H1 (cell line): Measurements from ENCODE around the gene GLRX3. TPM values are rescaled to one million over a fixed set of nuclear protein-coding genes. Genes with fewer than 3 reads are reported as not detected.
A peak's percentile ranks its signal among the peaks of the same experiment; 100 is the strongest.

Experiments
- CTCF ChIA-PET: fragments of 300-600 bp; sonication (Branson Sonifier 250); formaldehyde crosslinking; loops from one replicate; lab custom pipeline; 2021; ENCODE audit not compliant: partially characterized antibody; lab: Charles Lee
- POLR2A ChIA-PET: fragments of 300-600 bp; sonication (Branson Sonifier 250); formaldehyde crosslinking; loops from one replicate; lab custom pipeline; 2021; ENCODE audit warnings: inconsistent platforms; ENCODE audit not compliant: partially characterized antibody; lab: Charles Lee
- DNase-seq, 2 experiments: peaks; one replicate each; pipeline versions ENCODE4 v3.0.0 to v3.0.0-alpha.2; 2010 to 2022; ENCODE audit warnings: low spot score in 2 of 2, low read depth in 1 of 2, mixed read lengths in 1 of 2
- FAIRE-seq: peaks from 2 replicates; lab custom pipeline; 2011; peaks lifted over from hg19 to GRCh38; lab: Jason Lieb, UNC
- H2AFZ ChIP-seq: 2 replicates; pipeline ENCODE4 v1.8.1; 2012; ENCODE audit warnings: low read length, inconsistent platforms
- H2AK5ac ChIP-seq: 2 replicates; pipeline ENCODE4 v1.6.1; 2013; ENCODE audit warnings: low read depth, low read length
- H2BK120ac ChIP-seq: replicated peaks from 2 replicates; pipeline ENCODE3; 2013; ENCODE audit warnings: low read depth, low read length, inconsistent platforms
- H2BK12ac ChIP-seq: 2 replicates; pipeline ENCODE4 v1.6.1; 2013; ENCODE audit warnings: low read depth, low read length
- H2BK15ac ChIP-seq: 2 replicates; pipeline ENCODE4 v1.6.1; 2013; ENCODE audit warnings: low read length
- H2BK20ac ChIP-seq: 2 replicates; pipeline ENCODE4 v1.6.1; 2013; ENCODE audit warnings: low read length
- H2BK5ac ChIP-seq: 2 replicates; pipeline ENCODE4 v1.6.1; 2013; ENCODE audit warnings: low read depth, low read length
- H3K14ac ChIP-seq: 2 replicates; pipeline ENCODE4 v1.6.1; 2013; ENCODE audit warnings: inconsistent platforms; ENCODE audit not compliant: insufficient read length
- H3K18ac ChIP-seq: 2 replicates; pipeline ENCODE4 v1.6.1; 2013; ENCODE audit warnings: low read length; ENCODE audit errors: extremely low read depth
- H3K23ac ChIP-seq: 2 replicates; pipeline ENCODE4 v1.6.1; 2013; ENCODE audit warnings: inconsistent platforms; ENCODE audit not compliant: insufficient read length
- H3K23me2 ChIP-seq: 2 replicates; pipeline ENCODE4 v1.6.1; 2013; ENCODE audit warnings: low read depth, low read length
- H3K27ac ChIP-seq: 2 replicates; pipeline ENCODE4 v1.6.1; 2011; ENCODE audit warnings: low read depth, low read length, inconsistent platforms
- H3K27me3 ChIP-seq, 4 experiments: replicated peaks in 1 of 4; 1 replicate in 1 of 4; 2 replicates in 3 of 4; pipeline versions ENCODE4 v1.6.1 to v1.8.1; 2011 to 2013; ENCODE audit warnings: low read length in 3 of 4, mild to moderate bottlenecking in 3 of 4, inconsistent platforms in 2 of 4, mixed read lengths in 2 of 4, moderate library complexity in 1 of 4; ENCODE audit not compliant: control insufficient read depth in 3 of 4, insufficient read depth in 3 of 4; ENCODE audit errors: extremely low read depth in 1 of 4
- H3K36me3 ChIP-seq, 4 experiments: 2 replicates each; pipeline versions ENCODE4 v1.6.1 to v1.8.1; 2011 to 2013; ENCODE audit warnings: mild to moderate bottlenecking in 4 of 4, low read length in 3 of 4, moderate library complexity in 2 of 4, control low read depth in 1 of 4, inconsistent platforms in 1 of 4; ENCODE audit not compliant: insufficient read depth in 4 of 4, control insufficient read depth in 2 of 4
- H3K4ac ChIP-seq: replicated peaks from 2 replicates; pipeline ENCODE3; 2013; ENCODE audit warnings: low read length, low read depth, mixed read lengths, inconsistent platforms; ENCODE audit not compliant: insufficient read length
- H3K4me1 ChIP-seq, 4 experiments: replicated peaks in 1 of 4; 1 replicate in 1 of 4; 2 replicates in 3 of 4; pipeline versions ENCODE4 v1.6.1 to v1.8.1; 2011 to 2013; ENCODE audit warnings: low read length in 3 of 4, inconsistent platforms in 2 of 4, mixed read lengths in 1 of 4; ENCODE audit not compliant: insufficient read depth in 4 of 4, control insufficient read depth in 3 of 4
- H3K4me2 ChIP-seq, 2 experiments: 2 replicates each; pipeline versions ENCODE4 v1.6.1 to v1.8.1; 2011 to 2013; ENCODE audit warnings: low read depth in 2 of 2, low read length in 2 of 2, control low read depth in 1 of 2, inconsistent platforms in 1 of 2, mild to moderate bottlenecking in 1 of 2; ENCODE audit not compliant: insufficient read depth in 1 of 2
- H3K4me3 ChIP-seq, 4 experiments: fragments of 200-600, 300-600 bp in 1 of 4; sonication (generic), shearing (Covaris generic), sonication (Bioruptor Twin) in 1 of 4; 2 replicates each; pipeline versions ENCODE4 v1.5.1 to v1.8.1; 2011 to 2016; ENCODE audit warnings: low read length in 4 of 4, low read depth in 3 of 4, control low read depth in 2 of 4, inconsistent platforms in 2 of 4, mild to moderate bottlenecking in 2 of 4, mixed read lengths in 1 of 4, moderate library complexity in 1 of 4; ENCODE audit not compliant: insufficient read depth in 2 of 4; ENCODE audit errors: extremely low read depth in 1 of 4
- H3K56ac ChIP-seq: replicated peaks from 2 replicates; pipeline ENCODE3; 2013; ENCODE audit warnings: low read depth, mild to moderate bottlenecking, mixed read lengths, low read length, inconsistent platforms; ENCODE audit not compliant: insufficient read length
- H3K79me1 ChIP-seq: 2 replicates; pipeline ENCODE4 v1.6.1; 2013; ENCODE audit warnings: low read depth, low read length, control low read depth
- H3K79me2 ChIP-seq, 2 experiments: 2 replicates each; pipeline versions ENCODE4 v1.6.1 to v1.8.1; 2012 to 2013; ENCODE audit warnings: low read length in 2 of 2, mild to moderate bottlenecking in 2 of 2, inconsistent platforms in 1 of 2; ENCODE audit not compliant: insufficient read depth in 2 of 2, control insufficient read depth in 1 of 2
- H3K9ac ChIP-seq, 4 experiments: replicated peaks in 1 of 4; 1 replicate in 1 of 4; 2 replicates in 3 of 4; pipeline versions ENCODE4 v1.6.1 to v1.8.1; 2011 to 2013; ENCODE audit warnings: low read depth in 3 of 4, low read length in 3 of 4, control low read depth in 2 of 4, mild to moderate bottlenecking in 2 of 4, moderate library complexity in 2 of 4, inconsistent platforms in 1 of 4; ENCODE audit errors: extremely low read depth in 1 of 4
- H3K9me3 ChIP-seq, 2 experiments: 2 replicates each; pipeline versions ENCODE4 v1.6.1 to v1.8.1; 2012 to 2013; ENCODE audit warnings: mild to moderate bottlenecking in 2 of 2, moderate library complexity in 2 of 2, control low read depth in 1 of 2, inconsistent platforms in 1 of 2, low read depth in 1 of 2, low read length in 1 of 2, mixed read lengths in 1 of 2; ENCODE audit not compliant: insufficient read depth in 2 of 2
- H4K20me1 ChIP-seq, 2 experiments: replicated peaks in 1 of 2; 2 replicates each; pipeline versions ENCODE3 to v1.8.1; 2011 to 2013; ENCODE audit warnings: inconsistent platforms in 2 of 2, low read length in 2 of 2, mild to moderate bottlenecking in 1 of 2; ENCODE audit not compliant: insufficient read depth in 2 of 2, control insufficient read depth in 1 of 2
- H4K5ac ChIP-seq: 2 replicates; pipeline ENCODE4 v1.6.1; 2013; ENCODE audit warnings: low read length, low read depth, mixed read lengths, inconsistent platforms; ENCODE audit not compliant: insufficient read length
- H4K8ac ChIP-seq: 2 replicates; pipeline ENCODE4 v1.8.0; 2013; ENCODE audit warnings: mild to moderate bottlenecking, moderate library complexity, low read length, inconsistent platforms; ENCODE audit not compliant: insufficient read depth; ENCODE audit errors: extremely low read depth
- H4K91ac ChIP-seq: replicated peaks from 2 replicates; pipeline ENCODE3; 2013; ENCODE audit warnings: low read length, mixed read lengths, inconsistent platforms; ENCODE audit not compliant: insufficient read length
- CHD1 ChIP-seq: IDR thresholded peaks from 2 replicates; pipeline ENCODE4 v1.6.1; 2012; ENCODE audit warnings: low read depth, low read length, improper control_type of control experiment
- EP300 ChIP-seq, 2 experiments: IDR thresholded peaks; 1 replicate in 1 of 2; 2 replicates in 1 of 2; pipeline ENCODE4 v1.6.1; 2011 to 2012; ENCODE audit warnings: low read depth in 2 of 2, low read length in 2 of 2, mild to moderate bottlenecking in 2 of 2, borderline replicate concordance in 1 of 2, inconsistent platforms in 1 of 2, moderate library complexity in 1 of 2
- MAFK ChIP-seq: IDR thresholded peaks from 2 replicates; pipeline ENCODE4 v1.6.1; 2012; ENCODE audit warnings: low read depth, mild to moderate bottlenecking, improper control_type of control experiment, low read length
- NRF1 ChIP-seq: IDR thresholded peaks from 2 replicates; pipeline ENCODE4 v1.6.1; 2011; ENCODE audit warnings: mild to moderate bottlenecking, low read depth, low read length, improper control_type of control experiment
- PHF8 ChIP-seq: fragments of 200-600 bp; sonication (generic); conservative IDR thresholded peaks from 2 replicates; pipeline ENCODE4 v1.7.1; 2012; ENCODE audit warnings: low read depth, mild to moderate bottlenecking, inconsistent platforms, low read length, moderate library complexity
- SP1 ChIP-seq: IDR thresholded peaks from 2 replicates; pipeline ENCODE4 v1.6.1; 2011; ENCODE audit warnings: low read depth, low read length
- TBP ChIP-seq: IDR thresholded peaks from 2 replicates; pipeline ENCODE4 v1.6.1; 2011; ENCODE audit warnings: low read depth, low read length, improper control_type of control experiment
- WGBS, 2 experiments: shearing (Covaris generic) in 1 of 2; methylation state at CpG; one replicate each; pipeline versions ENCODE4 v1.1.6 to v1.1.7; 2013 to 2015; ENCODE audit warnings: low lambda C conversion rate in 2 of 2, mixed read lengths in 2 of 2, inconsistent platforms in 1 of 2, low coverage in 1 of 2, missing lambda C conversion rate in 1 of 2; ENCODE audit not compliant: insufficient replicate concordance in 2 of 2, insufficient coverage in 1 of 2, insufficient read length in 1 of 2; ENCODE audit errors: extremely low coverage in 1 of 2, missing lambda C conversion rate in 1 of 2; 5-methylcytosine and 5-hydroxymethylcytosine counted together
- polyA plus RNA-seq, 7 experiments: library from polyadenylated mRNA; depleted of rRNA in 3 of 7; stranded (reverse) in 5 of 7; unstranded in 2 of 7; fragments of >200 nt in 5 of 7; fragments of 200-250 nt in 2 of 7; gene quantifications; 1 replicate in 5 of 7; 2 replicates in 1 of 7; 4 replicates in 1 of 7; pipeline versions ENCODE4 v1.2.1 to v1.2.3, GENCODE V29; 2011 to 2013; ENCODE audit warnings: missing spikeins in 2 of 7, mixed read lengths in 2 of 7
- total RNA-seq: library from RNA; stranded (reverse); fragmentation: NEBNext Ultra II Directional; extraction: Animal tissue kit (Norgen Biotek cat#: 25700); gene quantifications from 2 replicates; pipeline ENCODE4 v1.2.1, GENCODE V29; 2021
- TF ChIP-seq, protein P1 (sequence below), 3 experiments: IDR thresholded peaks; 1 replicate in 2 of 3; 2 replicates in 1 of 3; pipeline versions ENCODE4 v1.5.1 to v1.6.1; 2011; ENCODE audit warnings: low read length in 3 of 3, mild to moderate bottlenecking in 3 of 3, inconsistent platforms in 2 of 3, low read depth in 1 of 3, moderate library complexity in 1 of 3; ENCODE audit not compliant: insufficient read depth in 1 of 3; ENCODE audit errors: control extremely low read depth in 1 of 3
- TF ChIP-seq, protein P2 (sequence below): IDR thresholded peaks from 2 replicates; pipeline ENCODE4 v1.6.1; 2011; ENCODE audit warnings: low read length, improper control_type of control experiment

Gene GLRX3
- total and polyA plus RNA-seq, 2 of the 8 experiments (the other 6 are each of a cell fraction or from before 2014, with no cell fraction given) = 59.9 to 157 TPM

DNA sequence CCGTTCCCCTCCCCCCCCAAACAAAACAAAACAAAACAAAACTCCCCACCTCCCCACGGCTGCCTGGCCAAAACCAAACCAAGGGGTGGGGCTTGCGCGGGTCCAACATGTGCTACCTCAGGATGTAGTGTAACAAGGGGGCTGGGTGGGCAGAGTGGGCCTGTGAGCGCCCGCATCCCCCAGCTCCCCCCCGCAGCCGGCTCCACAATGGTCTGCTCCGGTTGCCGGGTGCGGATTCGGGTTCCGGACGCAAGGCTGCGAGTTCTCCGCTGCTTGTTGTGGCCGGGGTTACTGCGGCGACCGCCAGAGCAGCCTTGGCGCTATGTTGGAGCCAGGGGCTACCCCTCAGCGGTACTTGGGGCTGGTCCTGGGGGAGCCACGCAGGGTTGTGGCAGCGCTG, 30.5 kb upstream of the GLRX3 start:
- Histone ChIP-seq H3K4me3 (peak overlapping the region; percentile 19 to 53 (median 32); a peak in 6 of 8 replicates), H3K27ac (no peak overlapping the region), H3K9me3 (no peaks in the 10 kb centered on the region), H2AK5ac (no peak overlapping the region), H3K14ac (no peak overlapping the region), H4K20me1 (peaks cover 0 to 10% of the 10 kb centered on the region in 2 experiments), H3K18ac (no peak overlapping the region), H3K23me2 (peaks cover 4% of the 10 kb centered on the region), H3K36me3 (no peaks in the 10 kb centered on the region), H3K56ac (no peak overlapping the region), H2BK15ac (no peak overlapping the region), H2BK5ac (no peak overlapping the region), H2BK20ac (no peak overlapping the region), H3K79me1 (peaks cover 4% of the 10 kb centered on the region; the same call in 1 of the 2 replicates), H2BK120ac (no peak overlapping the region), H3K79me2 (peaks cover 0 to 7% of the 10 kb centered on the region in 2 experiments; a peak in 1 of 4 replicates), H4K5ac (no peak overlapping the region), H3K27me3 (no peaks in the 10 kb centered on the region; a peak in 2 of 7 replicates), H3K4ac (no peak overlapping the region), H3K9ac (peak overlapping the region in 1 of 4 experiments; percentile 12; a peak in 1 of 7 replicates), H3K4me1 (peaks cover 0 to 13% (median under 1%) of the 10 kb centered on the region in 4 experiments; a peak in 5 of 7 replicates), H4K91ac (no peak overlapping the region), H2BK12ac (no peak overlapping the region; the same call in 1 of the 2 replicates), H4K8ac (peak overlapping the region; percentile 46; the same call in 1 of the 2 replicates), H3K4me2 (peak overlapping the region; percentile 62 to 72), H2AFZ (no peak overlapping the region), H3K23ac (no peak overlapping the region)
- 14% methylated on average over 23 of the region's 24 CpGs; no CpG with 5 or more reads in 1 of the 2 experiments for WGBS, 2 experiments
- POLR2A ChIA-PET = interaction anchor here (1.0 to 1.9 kb wide), 2 partner anchors 9 to 31 kb away, joined by 3 to 11 read pairs; partner anchors contain the start of gene GLRX3
- DNase-seq (peak; percentile 49 to 85), FAIRE-seq (no peak)
- CTCF ChIA-PET = interaction anchor here (2.1 to 3.2 kb wide), 2 partner anchors 16 to 22 kb away, joined by 6 to 8 read pairs; no protein-coding TSS in a partner anchor
- TF ChIP-seq, protein P1, sequence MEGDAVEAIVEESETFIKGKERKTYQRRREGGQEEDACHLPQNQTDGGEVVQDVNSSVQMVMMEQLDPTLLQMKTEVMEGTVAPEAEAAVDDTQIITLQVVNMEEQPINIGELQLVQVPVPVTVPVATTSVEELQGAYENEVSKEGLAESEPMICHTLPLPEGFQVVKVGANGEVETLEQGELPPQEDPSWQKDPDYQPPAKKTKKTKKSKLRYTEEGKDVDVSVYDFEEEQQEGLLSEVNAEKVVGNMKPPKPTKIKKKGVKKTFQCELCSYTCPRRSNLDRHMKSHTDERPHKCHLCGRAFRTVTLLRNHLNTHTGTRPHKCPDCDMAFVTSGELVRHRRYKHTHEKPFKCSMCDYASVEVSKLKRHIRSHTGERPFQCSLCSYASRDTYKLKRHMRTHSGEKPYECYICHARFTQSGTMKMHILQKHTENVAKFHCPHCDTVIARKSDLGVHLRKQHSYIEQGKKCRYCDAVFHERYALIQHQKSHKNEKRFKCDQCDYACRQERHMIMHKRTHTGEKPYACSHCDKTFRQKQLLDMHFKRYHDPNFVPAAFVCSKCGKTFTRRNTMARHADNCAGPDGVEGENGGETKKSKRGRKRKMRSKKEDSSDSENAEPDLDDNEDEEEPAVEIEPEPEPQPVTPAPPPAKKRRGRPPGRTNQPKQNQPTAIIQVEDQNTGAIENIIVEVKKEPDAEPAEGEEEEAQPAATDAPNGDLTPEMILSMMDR (IDR thresholded peaks at IDR 0.05; ENCODE audit: control extremely low read depth in 1 of 3, insufficient read depth in 1 of 3, low read depth in 1 of 3, low read length in 3 of 3) = peak in 2 of 3 experiments; percentile 16 to 20; a peak in 1 of 4 replicates
- TF ChIP-seq CHD1 (peak; percentile 85), PHF8 (no peak), NRF1 (no peak), EP300 (IDR thresholded peaks at IDR 0.05; ENCODE audit: borderline replicate concordance in 1 of 2, low read depth in 2 of 2, low read length in 2 of 2) (peak in 1 of 2 experiments; percentile 95; a peak in 2 of 3 replicates), TBP (0 out of 2 replicates have a peak, but pooled peaks have one; percentile 38), SP1 (0 out of 2 replicates have a peak, but pooled peaks have one; percentile 14), MAFK (no peak)
- TF ChIP-seq, protein P2, sequence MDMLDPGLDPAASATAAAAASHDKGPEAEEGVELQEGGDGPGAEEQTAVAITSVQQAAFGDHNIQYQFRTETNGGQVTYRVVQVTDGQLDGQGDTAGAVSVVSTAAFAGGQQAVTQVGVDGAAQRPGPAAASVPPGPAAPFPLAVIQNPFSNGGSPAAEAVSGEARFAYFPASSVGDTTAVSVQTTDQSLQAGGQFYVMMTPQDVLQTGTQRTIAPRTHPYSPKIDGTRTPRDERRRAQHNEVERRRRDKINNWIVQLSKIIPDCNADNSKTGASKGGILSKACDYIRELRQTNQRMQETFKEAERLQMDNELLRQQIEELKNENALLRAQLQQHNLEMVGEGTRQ = no peak
